HG03432 (cell line): Measurements from ENCODE around the gene RPTOR.
"Not testable (repeated sequence)": the region's sequence is repeated elsewhere in the genome, so short reads cannot be mapped to it uniquely, and the experiment has no call there.

Experiments used
- ATAC-seq: cut with Tn5 transposase; IDR thresholded peaks from one replicate; pipeline ENCODE4 v1.9.1; 2021; ENCODE audit warnings: mild to moderate bottlenecking, moderate library complexity; ENCODE audit not compliant: unreplicated experiment

RPTOR gene

DNA sequence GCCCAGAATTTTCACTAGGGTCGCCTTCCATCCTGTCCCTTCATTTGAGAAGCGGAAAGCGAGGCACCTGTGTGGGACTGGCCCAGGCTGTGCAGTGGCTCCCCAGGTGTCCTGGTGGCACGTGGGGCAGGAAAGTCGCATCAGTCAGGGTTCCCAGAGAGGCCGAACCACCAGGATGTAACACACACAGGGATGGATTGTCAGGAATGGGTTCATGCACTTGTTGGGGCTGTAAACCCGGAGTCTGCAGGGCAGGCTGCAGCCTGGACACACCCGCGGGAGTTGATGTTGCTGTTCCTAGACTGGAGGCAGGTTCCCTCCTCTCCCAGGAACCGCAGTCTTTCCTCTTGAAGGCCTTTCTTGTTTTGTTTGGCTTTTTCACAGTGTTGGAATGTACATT lies 30.7 kb upstream of the RPTOR start:
- no peak for ATAC-seq

DNA sequence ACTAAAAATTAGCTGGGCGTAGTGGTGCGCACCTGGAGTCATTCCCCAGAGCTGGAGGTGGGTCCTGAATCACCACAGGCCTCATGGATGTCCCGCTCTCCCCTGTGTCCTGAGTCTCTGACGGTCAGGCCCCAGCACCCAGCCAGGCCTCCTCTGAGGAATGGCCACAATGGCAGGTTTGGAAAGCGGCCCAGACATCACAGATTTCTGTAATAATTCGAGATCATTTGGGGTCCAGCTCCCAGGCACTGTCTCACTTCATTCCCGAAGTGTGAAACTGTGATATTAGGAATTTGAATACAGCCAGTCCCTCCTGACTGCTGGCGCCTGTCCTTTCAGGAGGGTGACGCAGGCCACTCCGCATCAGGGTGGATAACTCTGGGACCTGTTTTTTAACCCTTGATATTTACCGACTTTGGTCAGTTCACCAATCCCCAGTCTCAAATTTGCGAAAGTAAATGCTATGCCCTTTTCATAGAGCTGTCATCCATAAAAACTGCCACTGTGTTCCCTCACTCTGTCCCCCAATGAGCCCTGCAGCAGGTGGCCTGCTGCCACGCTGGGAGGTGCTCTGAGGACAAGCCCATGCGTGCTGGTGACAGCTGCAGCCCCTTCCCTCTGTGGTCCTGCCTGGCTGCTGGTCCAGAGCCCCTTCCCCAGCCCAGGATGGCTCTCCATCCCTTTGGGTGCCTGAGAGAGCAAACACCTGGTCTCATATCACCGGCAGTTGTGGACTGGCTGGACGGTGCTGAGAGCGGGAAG lies 28.3 kb upstream of the RPTOR start:
- ATAC-seq: no peak

DNA sequence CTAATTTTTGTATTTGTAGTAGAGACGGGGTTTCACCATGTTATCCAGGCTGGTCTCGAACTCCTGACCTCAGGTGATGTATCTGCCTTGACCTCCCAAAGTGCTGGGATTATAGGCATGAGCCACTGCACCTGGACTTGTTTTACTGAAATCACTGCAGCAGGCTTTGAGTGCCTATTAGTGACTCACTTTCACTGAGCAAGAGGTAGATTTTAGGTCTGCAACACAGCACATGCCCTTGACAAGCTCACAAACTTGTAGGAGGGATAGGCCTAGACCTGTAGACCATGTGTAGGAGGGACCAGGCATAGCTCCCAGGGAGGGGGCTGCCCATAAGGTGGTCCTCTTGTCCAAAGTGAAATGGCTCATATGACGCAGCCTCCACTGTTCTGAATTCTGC lies 27.0 kb upstream of the RPTOR start:
- ATAC-seq: no peak

DNA sequence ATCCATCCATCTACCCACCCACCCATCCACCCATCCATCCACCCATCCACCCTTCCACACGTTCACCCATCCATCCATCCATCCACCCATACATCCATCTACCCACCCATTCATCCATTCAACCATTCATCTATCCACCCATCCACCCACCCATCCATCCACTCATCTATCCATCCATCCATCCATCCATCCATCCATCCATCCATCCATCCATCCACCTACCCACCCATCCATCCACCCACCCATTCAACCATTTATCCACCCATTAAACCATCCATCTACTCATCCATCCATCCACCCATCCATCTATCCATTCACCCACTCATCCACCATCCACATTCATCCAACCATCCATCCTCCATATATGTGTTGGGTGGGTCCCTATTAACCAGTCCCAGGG lies 26.2 kb upstream of the RPTOR start:
- no peak for ATAC-seq

DNA sequence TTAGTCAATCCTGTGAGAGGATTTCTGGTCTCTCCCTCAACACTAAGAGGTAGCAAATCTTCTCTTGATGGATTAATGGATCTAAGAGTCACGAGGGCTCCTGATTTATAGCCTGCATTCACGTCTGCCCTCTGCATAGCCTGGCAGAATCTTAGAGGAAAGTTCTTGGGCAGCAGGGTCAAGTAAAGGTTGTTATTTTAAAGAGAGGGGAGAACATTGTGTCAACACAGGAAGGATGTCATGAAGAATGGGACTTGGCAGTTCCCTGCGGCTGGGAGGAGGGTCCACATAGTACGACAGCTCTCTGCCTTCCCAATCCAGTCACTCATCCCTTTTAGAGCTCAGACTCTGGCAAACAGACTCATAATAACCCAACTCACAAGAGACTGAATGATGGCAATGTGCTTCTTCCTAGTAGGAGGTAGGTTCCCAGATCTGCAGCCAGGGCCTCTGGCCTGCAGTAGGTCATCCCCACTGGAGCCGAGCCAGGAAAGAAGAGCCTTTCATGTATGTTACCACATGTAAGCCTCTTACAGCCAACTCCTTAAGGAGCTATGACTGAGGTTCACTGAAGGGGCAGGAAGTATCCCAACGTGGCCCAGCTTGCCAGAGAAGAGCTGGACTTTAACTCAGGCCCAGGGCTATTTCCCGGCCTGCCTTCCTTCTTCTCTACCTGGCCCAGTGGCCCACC lies 25.4 kb upstream of the RPTOR start:
- no peak for ATAC-seq

DNA sequence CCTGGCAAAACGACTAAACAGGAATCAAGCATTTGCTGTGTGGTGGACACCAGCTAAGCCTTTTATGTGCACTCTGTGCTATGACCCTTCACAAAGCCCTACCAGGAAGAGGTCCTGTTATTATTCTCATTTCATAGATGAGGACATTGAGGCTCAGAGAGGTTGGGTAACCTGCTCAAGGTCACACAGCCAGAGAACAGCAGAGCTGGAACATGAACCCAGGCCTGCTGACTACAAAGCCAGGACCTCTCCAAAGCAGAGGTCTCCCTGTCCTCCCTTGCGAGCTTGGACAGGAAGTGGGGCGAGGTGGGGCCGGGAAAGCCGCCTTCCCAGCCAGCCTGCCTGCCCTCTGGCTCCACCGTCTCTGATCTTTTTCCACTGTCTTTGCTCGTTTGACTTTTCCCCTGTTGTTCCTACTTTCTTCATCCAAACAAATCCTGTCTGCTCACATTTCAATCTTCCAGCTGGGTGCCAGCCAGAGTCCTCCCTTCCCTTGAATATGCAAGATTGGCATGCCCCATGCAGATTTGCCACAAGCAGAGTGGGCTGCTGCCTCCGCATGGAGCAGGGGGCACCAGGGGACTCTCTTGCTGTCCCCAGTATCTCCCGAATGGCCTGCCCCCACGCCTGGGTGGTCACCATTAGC lies 23.7 kb upstream of the RPTOR start:
- ATAC-seq: no peak

DNA sequence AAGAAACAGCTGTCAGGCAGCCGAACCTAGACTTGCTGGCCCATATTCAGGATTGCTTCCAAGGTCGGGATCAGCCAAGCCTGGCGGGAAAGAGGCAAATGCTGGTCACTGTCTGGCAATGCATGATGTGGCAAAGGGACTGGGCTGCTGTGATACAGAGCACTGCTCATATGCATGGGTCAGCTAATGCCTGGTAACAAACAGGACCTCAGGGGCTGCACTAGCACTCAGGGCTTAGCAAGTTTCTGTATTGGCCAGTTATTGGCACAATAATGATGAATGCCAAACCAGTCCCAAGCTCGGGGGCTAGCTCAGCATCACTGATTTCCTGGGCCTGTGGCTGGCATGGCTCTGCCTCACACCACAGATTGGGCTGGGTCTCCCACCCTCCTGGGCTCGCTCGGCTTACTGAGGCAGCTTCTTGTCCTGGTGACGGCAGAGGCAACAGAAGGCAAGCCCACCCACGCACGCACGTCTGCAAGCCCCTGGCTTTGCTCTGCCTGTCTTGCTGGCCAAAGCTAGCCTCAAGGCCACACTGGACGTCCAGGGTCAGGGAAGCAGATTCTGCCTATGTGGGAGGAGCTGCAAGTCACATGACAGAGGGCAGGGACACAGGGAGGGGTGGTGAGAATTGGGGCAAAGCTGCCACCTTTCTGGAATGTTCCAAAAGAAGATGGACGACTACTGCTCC lies 21.4 kb upstream of the RPTOR start:
- ATAC-seq: no peak

DNA sequence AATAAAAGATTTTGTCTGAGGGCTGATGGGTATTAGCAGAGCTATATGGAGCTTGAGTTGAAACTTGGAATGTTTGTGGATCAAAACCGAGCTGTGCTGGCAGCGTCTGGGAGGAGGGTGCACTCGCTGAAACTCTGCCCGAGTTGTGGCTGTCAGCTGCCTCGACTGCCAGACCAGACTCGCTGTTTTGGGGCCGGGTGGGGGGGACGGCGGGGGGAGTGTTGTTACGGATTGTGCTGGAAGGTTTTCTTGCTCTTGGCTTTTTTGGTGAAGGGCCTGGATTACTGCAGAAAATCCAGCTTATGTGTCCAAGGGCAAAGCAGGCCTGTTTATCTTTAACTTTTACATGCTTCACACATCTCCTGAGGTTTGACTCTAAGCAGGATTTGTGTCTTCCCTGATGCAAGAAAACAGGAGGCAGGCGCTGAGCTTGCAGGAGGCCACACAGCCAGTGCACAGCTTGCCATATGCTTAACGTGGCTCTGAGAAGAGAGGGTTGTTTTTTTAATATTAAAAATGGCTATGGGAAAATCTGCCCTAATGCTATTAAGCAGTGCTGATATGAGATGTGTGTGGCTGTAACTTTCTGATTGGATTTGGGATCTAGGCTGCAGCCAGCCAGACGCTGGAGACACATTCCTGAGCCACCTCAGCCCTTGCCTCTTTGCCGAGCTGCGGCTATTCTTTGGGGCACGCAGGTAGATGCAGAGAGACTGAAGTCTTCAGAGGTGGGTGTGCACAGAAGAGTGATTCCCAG lies 20.5 kb upstream of the RPTOR start:
- ATAC-seq: no peak

DNA sequence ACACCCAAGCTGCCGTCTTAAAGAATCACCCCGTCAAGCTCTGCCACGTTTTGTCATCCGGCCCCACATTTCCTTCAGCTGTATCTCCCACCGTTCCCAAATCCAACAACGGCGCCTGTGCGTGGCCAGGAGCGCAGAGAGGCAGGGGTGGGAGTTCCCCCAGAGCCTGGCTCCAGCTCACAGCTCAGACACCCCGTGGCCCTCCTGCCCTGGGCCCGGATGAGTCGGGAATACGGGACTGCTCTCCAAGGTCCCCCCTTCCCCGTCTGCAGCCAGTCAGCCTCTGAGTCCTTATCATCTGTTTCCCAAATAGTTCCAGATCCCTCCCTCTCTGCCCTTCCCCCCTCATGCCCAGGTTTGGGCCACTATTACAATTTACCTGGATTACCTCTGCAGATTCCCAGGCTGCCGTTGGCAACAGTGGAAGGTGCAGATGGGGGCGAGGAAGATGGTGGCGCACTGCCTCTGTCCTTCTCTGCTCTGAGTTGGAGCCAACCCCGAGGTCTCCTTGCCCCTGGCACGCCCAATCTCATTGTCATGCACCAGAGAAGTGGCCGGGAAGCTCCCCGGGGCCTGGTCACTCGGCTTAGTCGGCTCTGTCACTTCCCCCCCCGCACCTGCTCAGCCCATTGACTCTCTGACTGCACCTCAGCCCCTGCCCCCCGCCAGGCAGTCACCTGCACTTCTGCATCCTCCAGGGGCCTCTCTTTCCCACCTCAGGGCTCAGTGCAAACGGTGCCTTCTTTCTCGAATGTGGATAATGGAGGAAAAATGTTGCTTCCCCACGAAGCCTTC lies 18.3 kb upstream of the RPTOR start:
- no peak for ATAC-seq

DNA sequence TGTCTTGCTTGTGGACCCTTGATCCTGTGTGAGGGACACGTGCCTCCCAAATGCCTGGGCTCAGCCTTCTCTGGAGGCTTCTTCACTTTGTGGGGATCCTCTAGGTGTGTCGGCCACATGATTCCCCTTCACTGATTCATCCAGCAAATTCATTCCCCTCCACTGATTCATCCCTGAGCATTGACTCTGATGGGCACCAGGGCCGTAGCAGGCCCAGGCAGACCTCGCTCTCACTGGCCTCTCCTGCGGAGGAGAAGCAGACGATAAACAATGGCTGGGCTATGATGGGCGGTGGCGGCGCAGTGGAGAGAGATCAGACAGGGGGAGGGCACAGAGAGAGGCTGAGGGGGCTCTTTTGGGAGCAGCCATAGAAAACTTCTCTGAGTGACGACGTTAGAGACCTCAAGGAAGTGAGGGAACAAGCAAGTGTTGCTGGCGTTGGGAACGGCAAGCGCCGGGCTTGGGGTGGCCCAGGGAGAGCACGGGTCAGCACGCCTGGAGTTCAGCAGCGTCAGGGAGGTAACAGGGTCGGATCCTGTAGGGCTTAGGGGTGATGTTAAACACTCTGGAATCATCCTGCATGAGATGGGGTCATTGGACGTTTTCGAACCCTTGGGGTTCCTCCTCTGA lies 17.5 kb upstream of the RPTOR start:
- ATAC-seq: no peak

DNA sequence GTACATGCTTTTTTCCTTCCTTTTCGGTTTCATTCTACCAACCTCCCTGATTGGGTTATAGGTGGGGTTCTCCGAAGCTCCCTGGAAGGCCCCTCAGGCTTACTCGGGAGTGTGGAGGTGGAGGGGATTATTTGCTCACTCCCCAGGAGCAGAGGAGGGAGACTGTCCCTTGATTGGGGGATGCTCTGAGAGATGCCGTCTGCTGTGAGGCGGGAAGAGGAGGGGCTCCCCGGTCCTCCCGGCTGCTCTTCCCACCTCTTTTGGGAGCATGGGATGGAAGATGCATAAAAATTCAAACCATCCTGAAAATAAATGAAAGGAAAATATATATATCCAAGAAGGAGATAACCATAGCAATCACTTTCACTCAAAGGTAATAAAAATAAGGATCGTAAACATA lies 16.1 kb upstream of the RPTOR start:
- no peak for ATAC-seq

DNA sequence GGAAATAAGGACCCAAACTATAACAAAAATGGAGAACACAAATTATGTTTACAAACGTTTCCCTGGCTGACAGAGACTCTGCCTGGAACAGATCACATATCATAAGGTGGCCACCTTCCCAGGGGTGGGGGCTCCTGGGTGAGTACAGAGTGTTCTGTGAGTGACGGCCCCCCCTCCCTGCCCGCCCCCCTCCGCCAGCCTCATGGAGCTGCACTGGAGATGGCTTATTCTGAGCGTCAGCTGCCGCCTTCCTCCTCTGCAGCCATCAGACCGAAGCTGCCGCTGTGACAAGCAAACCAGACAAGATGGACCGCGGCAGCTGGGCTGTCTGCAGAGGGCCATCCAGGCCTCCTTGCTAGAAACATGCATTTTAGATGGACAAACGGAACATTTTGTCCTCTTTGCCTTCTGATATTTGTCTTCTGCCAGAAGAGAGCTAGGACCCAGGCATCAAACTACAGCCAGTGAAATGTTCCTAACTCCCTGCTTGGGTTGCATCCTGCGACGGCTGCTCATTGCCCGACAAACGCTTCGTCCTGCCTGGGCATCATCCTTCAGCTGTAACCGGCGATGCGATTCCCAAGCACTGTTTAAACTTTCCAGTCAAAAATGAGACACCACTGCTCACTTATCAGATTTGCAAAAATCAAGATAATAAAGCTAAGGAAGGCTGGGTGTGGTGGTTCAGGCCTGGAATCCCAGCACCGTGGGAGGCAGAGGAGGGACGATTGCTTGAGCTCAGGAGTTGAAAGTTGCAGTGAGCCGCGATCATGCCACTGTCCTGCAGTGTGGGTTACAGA lies 15.3 kb upstream of the RPTOR start:
- no peak for ATAC-seq

DNA sequence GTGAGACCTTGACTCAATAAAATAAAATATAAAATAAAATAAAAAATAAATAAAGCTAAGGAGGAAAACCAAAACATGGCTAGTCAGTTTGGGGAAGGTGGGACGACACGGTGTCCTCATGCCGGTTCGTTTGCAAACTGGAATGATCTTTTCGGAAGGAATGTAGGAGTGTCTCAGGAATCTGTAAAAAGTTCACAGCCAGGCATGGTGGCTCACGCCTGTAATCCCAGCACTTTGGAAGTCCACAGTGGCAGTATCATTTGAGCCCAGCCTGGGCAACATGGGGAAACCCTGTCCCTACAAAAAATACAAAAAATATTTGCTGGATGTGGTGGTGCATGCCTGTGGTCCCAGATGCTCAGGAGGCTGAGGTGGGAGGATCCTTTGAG lies 14.7 kb upstream of the RPTOR start:
- ATAC-seq: no peak

DNA sequence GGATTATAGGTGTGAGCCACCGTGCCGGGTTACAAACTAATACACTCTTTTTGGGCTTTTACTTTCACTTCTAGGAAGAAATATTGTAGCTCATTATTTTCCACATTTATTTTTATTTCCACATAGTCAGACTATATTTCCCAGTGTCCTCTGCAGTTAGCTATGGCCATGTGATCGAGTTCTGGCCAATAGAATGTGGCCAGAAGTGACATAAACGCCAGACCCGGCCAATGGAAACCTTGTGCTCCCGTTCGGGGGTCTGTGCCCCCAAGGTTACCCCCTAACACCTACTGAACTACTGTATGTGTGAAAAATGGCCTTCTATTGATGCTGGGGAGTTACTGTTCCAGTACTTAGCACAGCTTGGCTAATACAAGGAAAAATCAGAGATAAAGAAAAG lies 13.2 kb upstream of the RPTOR start:
- no peak for ATAC-seq

DNA sequence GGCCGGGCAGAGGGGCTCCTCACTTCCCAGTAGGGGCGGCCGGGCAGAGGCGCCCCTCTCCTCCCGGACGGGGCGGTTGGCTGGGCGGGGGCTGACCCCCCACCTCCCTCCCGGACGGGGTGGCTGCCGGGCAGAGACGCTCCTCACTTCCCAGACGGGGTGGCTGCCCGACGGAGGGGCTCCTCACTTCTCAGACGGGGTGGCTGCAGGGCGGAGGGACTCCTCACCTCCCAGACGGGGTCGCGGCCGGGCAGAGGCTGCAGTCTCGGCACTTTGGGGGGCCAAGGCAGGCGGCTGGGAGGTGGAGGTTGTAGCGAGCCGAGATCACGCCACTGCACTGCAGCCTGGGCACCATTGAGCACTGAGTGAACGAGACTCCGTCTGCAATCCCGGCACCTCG lies 7.3 kb upstream of the RPTOR start:
- not testable (repeated sequence) for ATAC-seq

DNA sequence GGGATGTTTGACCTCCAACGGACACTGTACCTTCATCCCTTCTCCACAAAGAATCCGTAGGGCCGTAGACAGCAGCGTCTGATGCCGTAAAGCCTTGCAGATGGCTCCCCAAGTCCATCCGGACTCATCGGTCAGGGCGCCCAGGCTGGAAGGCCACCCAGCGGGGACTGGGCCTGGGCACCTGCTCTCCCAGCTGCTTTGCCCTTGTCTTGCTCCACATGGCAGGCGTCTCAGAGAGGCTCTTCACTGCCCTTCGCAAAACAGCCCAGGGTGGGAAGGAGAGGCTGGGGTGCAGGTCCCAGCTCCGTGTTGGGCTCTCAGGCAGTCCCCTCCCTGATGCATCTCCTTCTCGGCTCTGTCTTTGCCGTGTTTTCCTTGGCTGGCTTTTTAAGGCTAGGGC lies 6.2 kb upstream of the RPTOR start:
- no peak for ATAC-seq

DNA sequence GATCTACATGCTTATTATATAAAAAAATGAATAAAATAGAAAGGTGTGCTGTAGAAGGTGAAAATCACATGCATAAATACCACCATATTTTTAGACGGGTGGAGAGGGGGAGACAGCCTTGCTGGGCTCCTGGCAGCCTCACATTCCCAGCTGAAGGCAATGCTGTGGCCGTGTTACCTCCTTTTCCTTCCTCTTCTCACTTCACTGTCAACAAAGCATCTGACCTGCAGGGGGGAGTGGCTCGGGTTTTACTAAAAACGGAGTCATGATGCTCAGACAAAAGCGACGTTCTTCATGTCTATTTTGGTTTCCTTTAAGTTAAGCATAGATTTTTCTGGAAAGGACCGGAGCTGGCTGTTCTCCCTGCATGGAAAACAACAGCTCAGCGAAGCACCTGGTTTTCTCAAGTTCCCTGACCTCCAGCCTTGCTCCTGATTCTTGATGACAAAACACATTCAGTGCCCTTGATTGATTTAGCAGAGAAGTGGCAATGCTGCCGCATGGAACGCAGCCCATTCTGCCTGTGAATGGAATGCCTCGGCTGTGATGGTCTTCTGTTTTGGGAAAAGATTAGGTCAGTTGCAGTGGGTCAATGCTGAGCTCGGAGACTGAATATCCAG lies 5.5 kb upstream of the RPTOR start:
- no peak for ATAC-seq

DNA sequence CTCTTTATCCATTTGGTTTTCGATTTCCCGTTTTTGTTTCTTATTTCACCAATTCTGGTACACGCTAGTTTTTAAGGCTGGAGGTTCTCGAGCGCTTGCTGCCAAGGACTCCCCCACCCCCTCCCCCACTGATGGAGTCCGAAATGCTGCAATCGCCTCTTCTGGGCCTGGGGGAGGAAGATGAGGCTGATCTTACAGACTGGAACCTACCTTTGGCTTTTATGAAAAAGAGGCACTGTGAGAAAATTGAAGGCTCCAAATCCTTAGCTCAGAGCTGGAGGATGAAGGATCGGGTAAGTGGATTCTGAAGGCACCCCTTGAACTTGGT lies 825 bp downstream of the RPTOR start:
- ATAC-seq: no peak

DNA sequence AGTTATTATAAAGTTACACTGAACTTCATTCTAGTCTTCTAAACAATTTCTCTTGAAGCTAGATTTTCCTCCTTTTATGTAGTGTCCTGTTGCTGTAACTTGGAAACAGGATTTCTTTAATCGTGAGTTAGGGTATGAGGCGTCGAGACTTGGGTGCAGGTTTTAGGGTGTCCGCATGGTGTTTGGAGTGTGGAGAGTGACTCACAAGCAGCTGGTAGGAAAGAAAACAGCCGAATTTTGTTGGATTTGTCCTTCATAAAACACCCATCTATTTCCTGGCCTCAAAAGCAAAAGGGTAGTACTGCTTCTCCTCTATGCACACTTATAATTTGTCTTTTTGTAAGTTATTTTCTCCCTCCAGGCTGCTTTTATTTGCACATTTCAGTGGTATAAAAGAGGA lies 1.6 kb downstream of the RPTOR start:
- no peak for ATAC-seq
